ENCODE results near the gene HYAL1. TPM values are rescaled to one million over a fixed set of nuclear protein-coding genes. Genes with fewer than 3 reads are reported as not detected.

The HYAL1 gene
- total RNA-seq, 1 donor from 2014 or later: 7.1 TPM

DNA sequence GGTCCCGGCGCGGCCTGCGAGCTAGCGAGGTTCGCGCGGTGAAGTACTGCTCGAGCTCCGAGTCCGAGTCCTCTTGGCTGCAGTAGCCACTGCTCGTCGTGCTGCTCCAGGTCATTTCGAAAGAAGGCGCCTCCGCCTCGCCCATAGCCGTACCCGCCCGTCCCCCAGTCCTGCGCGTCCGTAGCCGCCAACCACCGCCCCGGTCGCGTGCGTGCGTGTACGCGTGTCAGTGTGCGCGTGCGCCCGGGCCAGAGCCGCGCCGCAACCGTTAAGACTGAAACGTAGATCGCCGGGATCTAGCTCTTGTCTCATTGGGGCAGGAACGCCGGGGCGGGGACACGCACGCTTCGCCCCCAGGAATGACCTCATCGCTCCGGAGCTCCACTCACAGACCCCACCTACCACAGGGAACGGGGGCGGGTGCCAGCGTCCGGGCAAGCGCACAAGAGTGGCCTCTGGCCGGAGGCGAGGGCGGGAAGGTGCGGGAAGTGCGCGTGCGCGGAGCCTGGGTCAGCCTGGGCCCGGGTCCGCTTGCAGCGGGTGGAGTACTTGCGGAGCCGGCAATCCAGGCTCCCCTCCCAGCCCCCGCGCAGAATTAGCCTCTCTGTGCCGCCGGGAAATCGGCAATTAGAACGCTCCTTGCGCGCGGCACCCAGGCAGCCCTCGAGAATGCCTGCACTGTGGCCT, 33.9 kb upstream of the HYAL1 start:
- H3K27me3 ChIP-seq (ENCODE audit: control insufficient read depth, insufficient read depth, low read length): no peaks in the 10 kb centered on the region
- H3K4me3 ChIP-seq (ENCODE audit: low read depth, low read length): peak overlapping the region; percentile 90
- peak; percentile 96 for DNase-seq (ENCODE audit: low read depth)
- TF ChIP-seq CTCF (IDR thresholded peaks at IDR 0.05; ENCODE audit: insufficient read depth, low read length, severe bottlenecking): no peak
- H3K36me3 ChIP-seq (ENCODE audit: control insufficient read depth, insufficient read depth, low read length): no peaks in the 10 kb centered on the region
- FAIRE-seq: no peak

DNA sequence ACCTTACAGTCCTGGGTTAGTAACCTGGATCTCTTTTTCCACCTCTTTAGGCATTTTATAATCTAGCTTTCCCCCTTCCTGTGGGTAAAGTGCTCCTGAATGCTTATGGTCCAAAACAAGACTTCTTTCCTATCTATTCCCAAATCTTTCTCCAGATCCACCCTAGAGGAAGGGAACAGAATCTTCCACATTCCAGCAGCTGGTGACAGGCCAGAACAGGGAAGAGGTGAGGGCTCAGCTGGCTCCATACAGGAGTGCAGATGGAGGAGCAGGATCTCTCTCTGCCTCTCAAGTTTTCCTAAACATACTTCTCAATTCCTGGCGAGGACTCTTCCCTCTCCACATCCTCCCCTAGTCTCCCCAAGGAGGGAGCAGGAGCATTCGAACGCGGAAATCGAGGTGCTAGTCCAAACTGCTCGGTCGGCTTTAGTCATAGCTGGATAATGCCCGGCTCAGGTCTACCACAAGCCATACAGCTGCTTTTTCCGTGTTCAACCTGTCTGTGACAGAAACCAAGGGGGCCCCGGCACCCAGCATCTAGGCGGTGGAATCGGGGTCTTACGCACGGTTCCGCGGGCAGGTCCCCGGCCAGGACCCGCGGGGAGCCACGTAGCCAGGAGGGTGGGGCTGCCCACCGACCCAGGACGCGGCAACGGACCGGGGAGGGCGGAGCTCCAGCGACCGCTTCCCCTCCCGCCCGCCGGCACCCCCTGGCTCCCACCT, 33.2 kb upstream of the HYAL1 start:
- no peak for TF ChIP-seq CTCF (IDR thresholded peaks at IDR 0.05; ENCODE audit: insufficient read depth, low read length, severe bottlenecking)
- Histone ChIP-seq H3K4me3 (ENCODE audit: low read depth, low read length) (peak overlapping the region; percentile 90), H3K27me3 (ENCODE audit: control insufficient read depth, insufficient read depth, low read length) (no peaks in the 10 kb centered on the region), H3K36me3 (ENCODE audit: control insufficient read depth, insufficient read depth, low read length) (peaks cover 1% of the 10 kb centered on the region)
- no peak for FAIRE-seq
- peak; percentile 53 for DNase-seq (ENCODE audit: low read depth)

DNA sequence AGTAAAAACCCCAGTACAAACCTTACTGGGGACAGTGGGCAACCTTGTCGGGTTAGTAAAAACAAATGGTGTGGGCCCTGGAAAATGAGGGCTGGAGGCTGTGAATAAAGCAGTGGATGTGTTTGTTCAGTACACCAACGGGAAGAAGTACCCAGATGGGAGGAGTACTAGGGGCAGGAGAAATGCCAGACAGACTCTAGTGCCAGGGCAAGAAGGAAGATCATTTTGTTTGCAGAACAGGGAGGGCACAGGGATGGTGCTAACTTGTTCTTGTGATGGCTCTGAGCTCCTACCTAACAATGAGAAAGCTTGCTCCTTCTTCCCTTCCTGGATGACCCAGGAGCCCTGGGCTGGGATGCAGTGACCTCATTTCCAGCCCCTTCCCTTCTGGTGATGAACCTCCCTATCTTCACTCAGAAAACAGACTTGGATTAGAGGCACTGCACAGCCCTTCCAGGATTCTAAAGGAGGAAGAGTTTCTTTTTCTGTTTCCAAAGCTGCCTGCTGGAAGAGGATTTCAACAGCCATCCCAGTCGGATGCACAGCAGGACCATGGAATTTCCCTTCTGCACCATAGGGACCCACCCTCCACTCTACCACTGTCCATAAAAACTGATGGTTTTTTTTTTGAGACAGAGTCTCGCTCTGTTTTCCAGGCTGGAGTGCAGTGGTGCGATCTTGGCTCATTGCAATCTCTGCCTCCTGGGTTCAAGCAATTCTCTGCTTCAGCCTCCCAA, 31.1 kb upstream of the HYAL1 start:
- Histone ChIP-seq H3K27me3 (ENCODE audit: control insufficient read depth, insufficient read depth, low read length) (no peaks in the 10 kb centered on the region), H3K4me3 (ENCODE audit: low read depth, low read length) (no peak overlapping the region), H3K36me3 (ENCODE audit: control insufficient read depth, insufficient read depth, low read length) (peaks cover 16% of the 10 kb centered on the region)
- TF ChIP-seq CTCF (IDR thresholded peaks at IDR 0.05; ENCODE audit: insufficient read depth, low read length, severe bottlenecking): no peak
- DNase-seq (ENCODE audit: low read depth): no peak
- no peak for FAIRE-seq

DNA sequence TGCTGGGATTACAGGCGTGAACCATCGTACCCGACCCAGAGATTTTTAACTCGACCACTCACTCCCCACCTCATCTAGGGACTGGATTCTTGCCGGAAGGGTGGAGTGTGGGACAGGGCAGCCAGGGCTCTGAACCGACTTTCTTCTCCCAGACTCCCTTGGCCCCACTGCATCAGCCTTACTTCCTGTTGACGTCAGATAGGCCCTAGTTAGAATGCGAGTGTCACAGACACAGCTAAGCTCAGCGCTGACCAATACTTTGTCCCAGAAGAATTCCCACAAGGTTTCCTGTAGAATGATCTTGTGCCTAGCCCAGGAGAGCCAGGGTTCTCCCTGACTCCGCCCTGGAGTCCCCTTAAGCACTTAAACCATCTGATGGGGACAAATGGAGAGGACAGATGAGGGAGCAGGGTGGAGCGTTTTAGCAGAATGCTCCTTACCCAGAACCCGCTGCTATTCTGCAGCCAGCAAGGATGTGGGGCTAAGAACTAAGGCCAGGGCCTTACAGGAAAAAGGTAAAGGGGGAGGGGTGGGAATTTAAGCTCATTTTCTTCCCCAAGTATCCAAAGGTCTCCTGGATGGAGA, 30.5 kb upstream of the HYAL1 start:
- H3K27me3 ChIP-seq (ENCODE audit: control insufficient read depth, insufficient read depth, low read length): no peaks in the 10 kb centered on the region
- DNase-seq (ENCODE audit: low read depth) (no peak), FAIRE-seq (no peak)
- H3K4me3 ChIP-seq (ENCODE audit: low read depth, low read length): no peak overlapping the region
- peaks cover 17% of the 10 kb centered on the region for H3K36me3 ChIP-seq (ENCODE audit: control insufficient read depth, insufficient read depth, low read length)
- no peak for TF ChIP-seq CTCF (IDR thresholded peaks at IDR 0.05; ENCODE audit: insufficient read depth, low read length, severe bottlenecking)

GRCh38 chr3:50331364-50331907, 28.1 kb upstream of the HYAL1 start:
- no peak overlapping the region for H3K4me3 ChIP-seq (ENCODE audit: low read depth, low read length)
- FAIRE-seq (no peak), DNase-seq (ENCODE audit: low read depth) (no peak)
- H3K27me3 ChIP-seq (ENCODE audit: control insufficient read depth, insufficient read depth, low read length): no peaks in the 10 kb centered on the region
- peaks cover 17% of the 10 kb centered on the region for H3K36me3 ChIP-seq (ENCODE audit: control insufficient read depth, insufficient read depth, low read length)
- no peak for TF ChIP-seq CTCF (IDR thresholded peaks at IDR 0.05; ENCODE audit: insufficient read depth, low read length, severe bottlenecking)

Measured in bronchial epithelial cell (primary cell).